ENCODE data around the gene RCN1.

GRCh38 chr11:32148895-32149294 is 58.0 kb downstream of the RCN1 start:
- TF ChIP-seq, protein P1, sequence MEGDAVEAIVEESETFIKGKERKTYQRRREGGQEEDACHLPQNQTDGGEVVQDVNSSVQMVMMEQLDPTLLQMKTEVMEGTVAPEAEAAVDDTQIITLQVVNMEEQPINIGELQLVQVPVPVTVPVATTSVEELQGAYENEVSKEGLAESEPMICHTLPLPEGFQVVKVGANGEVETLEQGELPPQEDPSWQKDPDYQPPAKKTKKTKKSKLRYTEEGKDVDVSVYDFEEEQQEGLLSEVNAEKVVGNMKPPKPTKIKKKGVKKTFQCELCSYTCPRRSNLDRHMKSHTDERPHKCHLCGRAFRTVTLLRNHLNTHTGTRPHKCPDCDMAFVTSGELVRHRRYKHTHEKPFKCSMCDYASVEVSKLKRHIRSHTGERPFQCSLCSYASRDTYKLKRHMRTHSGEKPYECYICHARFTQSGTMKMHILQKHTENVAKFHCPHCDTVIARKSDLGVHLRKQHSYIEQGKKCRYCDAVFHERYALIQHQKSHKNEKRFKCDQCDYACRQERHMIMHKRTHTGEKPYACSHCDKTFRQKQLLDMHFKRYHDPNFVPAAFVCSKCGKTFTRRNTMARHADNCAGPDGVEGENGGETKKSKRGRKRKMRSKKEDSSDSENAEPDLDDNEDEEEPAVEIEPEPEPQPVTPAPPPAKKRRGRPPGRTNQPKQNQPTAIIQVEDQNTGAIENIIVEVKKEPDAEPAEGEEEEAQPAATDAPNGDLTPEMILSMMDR (IDR thresholded peaks at IDR 0.05; ENCODE audit: insufficient read depth, low read length, poor library complexity, severe bottlenecking): no peak
- TF ChIP-seq EZH2phosphoT487 (conservative IDR thresholded peaks at IDR 0.05; ENCODE audit: low read length): no peak
